Epithelial cell of prostate (primary cell): ENCODE measurements around the gene EFCAB14.
"Not testable (repeated sequence)": the region's sequence is repeated elsewhere in the genome, so short reads cannot be mapped to it uniquely, and the experiment has no call there.

Source experiments
- DNase-seq: peaks from one replicate; pipeline ENCODE4 v3.0.0-alpha.2; 2011; ENCODE audit warnings: low read depth, low spot score
- H3K27ac ChIP-seq: fragments of 450-650 bp; 2 replicates; pipeline ENCODE4 v1.5.1; 2017; ENCODE audit warnings: mild to moderate bottlenecking

Gene EFCAB14

DNA sequence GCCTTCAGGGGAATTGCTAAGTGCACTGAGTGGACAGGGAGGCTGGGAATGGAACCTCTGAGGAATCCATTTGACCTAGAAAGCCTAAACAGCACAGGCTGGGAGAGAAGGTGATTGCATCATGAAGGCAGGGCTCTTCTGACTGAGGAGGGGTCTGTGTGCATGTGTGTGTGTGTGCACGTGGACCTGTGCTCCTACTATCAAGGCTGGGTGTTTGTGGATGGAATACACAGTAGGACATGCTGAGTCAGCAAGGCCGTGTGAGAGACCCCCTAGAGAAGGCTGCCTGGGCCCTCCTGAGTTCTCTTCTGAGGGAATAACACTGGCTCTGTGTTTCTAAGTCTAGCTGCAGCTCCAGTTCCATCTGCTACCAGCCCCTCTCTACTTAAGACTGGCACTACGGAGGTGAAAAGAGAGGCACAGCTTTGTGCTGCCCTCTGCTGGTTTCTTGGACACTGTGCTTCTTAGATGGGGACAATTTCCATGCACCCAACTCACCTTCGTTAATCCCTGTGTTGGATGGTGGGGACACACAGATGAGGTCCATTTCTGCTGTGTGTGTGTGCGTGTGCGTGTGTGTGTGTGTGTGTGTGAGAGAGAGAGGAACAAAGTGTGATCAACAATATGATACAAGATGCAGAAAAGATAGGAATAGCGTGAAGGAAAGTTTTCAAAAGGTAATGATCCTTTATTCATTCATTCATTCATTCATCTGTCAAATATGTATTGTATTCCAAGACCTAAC, 6.2 kb upstream of the EFCAB14 start:
- no peak overlapping the region for H3K27ac ChIP-seq
- DNase-seq, result no peak

GRCh38 chr1:46723901-46724300, 5.0 kb upstream of the EFCAB14 start:
- no peak overlapping the region for H3K27ac ChIP-seq
- DNase-seq, result no peak

- DNase-seq, result no peak
Observed at GRCh38 chr1:46721686-46722205, 2.8 kb upstream of the EFCAB14 start.

DNA sequence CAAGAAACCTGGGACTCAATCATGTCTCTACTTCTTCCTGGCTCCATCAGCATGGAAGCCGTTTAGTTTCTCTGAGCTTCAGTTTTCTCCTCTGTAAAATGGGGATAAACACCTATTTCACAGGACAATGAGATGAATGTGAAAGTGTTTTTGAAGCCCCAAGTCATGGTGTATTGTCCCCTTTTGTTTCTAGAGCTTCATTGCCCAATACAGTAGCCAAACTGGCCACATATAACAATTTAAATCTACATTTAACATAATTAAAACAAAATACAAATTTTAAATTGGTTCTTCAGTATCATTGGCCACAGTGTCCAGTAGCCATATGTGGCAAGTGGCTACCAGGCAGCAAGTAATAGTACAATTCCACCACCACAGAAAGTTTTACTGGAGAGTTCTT, 2.3 kb upstream of the EFCAB14 start:
- no peak for DNase-seq
- no peak overlapping the region for H3K27ac ChIP-seq

More at GRCh38 chr1:46721686-46722205, 2.8 kb upstream of the EFCAB14 start:
- H3K27ac ChIP-seq, result no peak overlapping the region

DNA sequence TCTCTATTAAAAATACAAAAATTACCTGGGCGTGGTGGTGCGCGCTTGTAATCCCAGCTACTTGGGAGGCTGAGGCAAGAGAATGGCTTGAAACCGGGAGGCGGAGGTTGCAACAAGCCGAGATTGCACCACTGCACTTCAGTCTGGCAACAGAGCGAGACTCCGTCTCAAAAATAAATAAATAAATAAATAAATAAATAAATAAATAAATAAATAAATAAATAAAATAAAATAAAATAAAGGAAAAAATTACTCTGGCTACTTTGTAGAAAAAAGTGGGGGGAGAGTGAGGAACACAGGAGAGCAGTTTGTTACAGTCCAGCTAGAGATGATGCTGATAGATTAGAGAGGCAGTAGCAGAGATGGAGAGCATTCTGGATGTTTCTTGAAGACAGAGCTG, 1.4 kb upstream of the EFCAB14 start:
- DNase-seq, result not testable (repeated sequence)
- peak overlapping the region; percentile 90 for H3K27ac ChIP-seq

- H3K27ac ChIP-seq, result peak overlapping the region; percentile 90
- DNase-seq, result peak; percentile 66
Observed at GRCh38 chr1:46719689-46720088, 775 bp upstream of the EFCAB14 start.

GRCh38 chr1:46718340-46718726, 581 bp downstream of the EFCAB14 start:
- DNase-seq, result no peak
- H3K27ac ChIP-seq, result peak overlapping the region; percentile 90

DNA sequence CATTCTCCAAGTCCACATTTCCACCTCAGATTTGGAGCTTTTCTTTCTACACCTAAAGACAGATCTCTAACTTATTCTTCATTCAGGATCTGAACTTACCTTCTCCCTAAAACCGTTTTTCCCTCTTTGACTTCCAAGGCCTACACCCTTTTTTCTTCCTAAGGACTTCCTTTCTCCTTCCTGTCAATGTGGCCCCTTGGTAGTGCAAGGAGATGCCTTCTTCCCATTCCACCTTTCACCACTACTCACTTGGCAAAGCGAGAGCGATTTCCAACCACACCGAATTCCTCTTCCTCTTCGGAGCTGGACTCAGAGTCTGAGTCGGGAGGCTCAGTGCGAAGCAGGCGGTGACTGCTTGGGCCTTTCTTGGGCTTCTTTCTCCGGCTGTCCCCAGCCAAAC, 1.3 kb downstream of the EFCAB14 start:
- no peak overlapping the region for H3K27ac ChIP-seq
- DNase-seq, result no peak

DNA sequence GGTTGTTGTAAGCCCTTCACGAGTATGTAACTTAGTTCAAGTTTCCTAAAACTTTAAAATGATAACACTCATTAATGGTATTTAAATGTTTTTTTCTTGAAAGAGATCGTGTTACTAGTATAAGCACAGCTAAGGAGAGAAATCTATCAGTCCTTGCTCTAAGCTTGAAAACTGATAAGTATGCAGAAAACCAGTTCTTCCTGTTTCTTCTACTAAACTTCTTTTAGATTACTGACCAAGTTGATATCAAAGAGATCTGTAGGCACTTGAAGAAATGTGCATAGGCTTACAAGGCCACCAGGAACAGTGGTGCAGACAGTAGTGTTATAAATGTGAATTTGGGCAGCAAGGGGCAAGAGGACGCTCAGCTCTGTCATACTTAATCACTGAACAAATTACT, 3.9 kb downstream of the EFCAB14 start:
- DNase-seq, result no peak
- no peak overlapping the region for H3K27ac ChIP-seq

- DNase-seq, result no peak
- H3K27ac ChIP-seq, result no peak overlapping the region
Observed at GRCh38 chr1:46708121-46708520, 10.8 kb downstream of the EFCAB14 start.

DNA sequence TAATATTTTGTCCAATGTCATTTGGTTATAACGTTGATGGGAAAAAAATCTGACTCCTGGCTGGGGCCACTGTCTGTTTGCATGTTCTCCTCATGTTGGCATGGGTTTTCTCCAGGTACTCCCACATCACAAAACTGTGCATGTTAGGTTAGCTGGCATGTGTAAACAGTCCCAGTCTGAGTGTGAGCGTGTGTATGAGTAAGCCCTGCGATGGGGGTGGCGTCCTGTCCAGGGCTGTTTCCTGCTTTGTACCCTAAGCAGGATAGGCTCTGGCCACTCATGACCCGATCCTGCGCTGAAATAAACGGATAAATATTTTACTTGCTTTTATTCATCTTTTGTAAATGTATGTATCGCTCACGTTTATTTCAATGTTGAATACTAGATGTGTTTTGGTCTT, 13.5 kb downstream of the EFCAB14 start:
- H3K27ac ChIP-seq, result no peak overlapping the region
- no peak for DNase-seq

- H3K27ac ChIP-seq, result no peak overlapping the region
- no peak for DNase-seq
Observed at GRCh38 chr1:46703927-46704641, 14.8 kb downstream of the EFCAB14 start.

DNA sequence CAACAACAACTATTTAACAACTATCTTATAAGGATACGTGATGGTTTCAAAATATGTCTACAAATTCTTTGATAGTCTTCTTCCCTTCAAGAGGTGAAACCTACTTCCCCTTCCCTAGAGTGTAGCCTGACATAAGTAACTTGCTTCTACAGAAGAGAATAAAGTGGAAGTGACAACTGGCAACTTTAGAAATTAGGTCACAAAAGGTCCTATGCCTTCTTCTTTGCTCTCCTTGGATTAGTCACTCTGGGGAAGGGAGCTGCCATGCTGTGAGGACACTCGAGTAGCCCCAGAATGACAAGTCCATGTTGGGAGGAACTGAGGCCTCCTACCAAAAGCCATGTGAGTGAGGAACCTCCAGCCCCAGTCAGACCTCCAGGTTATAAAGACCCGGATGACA, 19.2 kb downstream of the EFCAB14 start:
- H3K27ac ChIP-seq, result no peak overlapping the region
- DNase-seq, result no peak

- no peak for DNase-seq
- no peak overlapping the region for H3K27ac ChIP-seq
Observed at GRCh38 chr1:46697053-46697452, 21.9 kb downstream of the EFCAB14 start.

DNA sequence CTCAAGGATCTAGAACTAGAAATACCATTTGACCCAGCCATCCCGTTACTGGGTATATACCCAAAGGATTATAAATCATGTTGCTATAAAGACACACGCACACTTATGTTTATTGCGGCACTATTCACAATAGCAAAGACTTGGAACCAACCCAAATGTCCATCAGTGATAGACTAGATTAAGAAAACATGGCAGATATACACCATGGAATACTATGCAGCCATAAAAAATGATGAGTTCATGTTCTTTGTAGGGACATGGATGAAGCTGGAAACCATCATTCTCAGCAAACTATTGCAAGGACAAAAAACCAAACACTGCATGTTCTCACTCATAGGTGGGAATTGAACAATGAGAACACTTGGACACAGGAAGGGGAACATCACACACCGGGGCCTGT, 24.2 kb downstream of the EFCAB14 start:
- DNase-seq, H3K27ac ChIP-seq: not testable (repeated sequence)

- H3K27ac ChIP-seq, result no peak overlapping the region
- no peak for DNase-seq
Observed at GRCh38 chr1:46692811-46693770, 25.8 kb downstream of the EFCAB14 start.

GRCh38 chr1:46691997-46692790, 26.7 kb downstream of the EFCAB14 start:
- H3K27ac ChIP-seq, result no peak overlapping the region
- no peak for DNase-seq

- no peak overlapping the region for H3K27ac ChIP-seq
- no peak for DNase-seq
Observed at GRCh38 chr1:46690931-46691421, 27.9 kb downstream of the EFCAB14 start.

- no peak for DNase-seq
- H3K27ac ChIP-seq, result no peak overlapping the region
Observed at GRCh38 chr1:46689897-46690296, 29.0 kb downstream of the EFCAB14 start.
